CD4-positive, alpha-beta T cell treated with Interleukin-17A for 1 hour (primary cell): ENCODE data around the gene NKAIN2.

ENCODE experiments used
- DNase-seq: peaks from one replicate; pipeline ENCODE4 v3.0.0-alpha.2; 2020

The NKAIN2 gene

DNA sequence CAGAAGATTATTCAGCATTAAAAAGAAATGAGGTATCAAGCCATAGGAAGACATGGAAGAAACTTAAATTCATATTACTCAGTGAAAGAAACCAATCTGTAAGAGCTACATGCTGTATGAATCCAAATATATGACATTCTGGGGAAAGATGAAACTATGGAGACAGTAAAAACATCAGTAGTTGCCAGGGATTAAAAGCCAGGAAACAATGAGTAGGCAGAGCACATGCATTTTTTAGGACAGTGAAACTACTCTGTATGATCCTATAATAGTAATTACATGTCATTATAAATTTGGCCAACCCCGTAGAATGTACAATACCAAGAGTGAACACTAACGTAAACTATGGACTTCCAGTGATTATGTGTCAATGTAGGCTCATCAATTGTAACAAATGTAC is 1065.8 kb downstream of the NKAIN2 start:
- no peak for DNase-seq

- peak; percentile 8 for DNase-seq
Observed at GRCh38 chr6:124870611-124871459, 1067.2 kb downstream of the NKAIN2 start.

GRCh38 chr6:124872361-124873065 is 1068.8 kb downstream of the NKAIN2 start:
- no peak for DNase-seq

GRCh38 chr6:124873066-124873410 is 1069.4 kb downstream of the NKAIN2 start:
- no peak for DNase-seq
